Fibroblast of skin of scalp (primary cell): ENCODE results near the gene AMER2. TPM values are rescaled to one million over a fixed set of nuclear protein-coding genes. Genes with fewer than 3 reads are reported as not detected.

Source experiments
- DNase-seq: peaks from one replicate; pipeline ENCODE4 v3.0.0-alpha.2; 2013
- polyA plus RNA-seq, 2 experiments: library from polyadenylated mRNA; unstranded; fragments of 120-200 nt; gene quantifications; one replicate each; pipeline ENCODE4 v1.2.1, GENCODE V29; 2013; ENCODE audit not compliant: insufficient read length in 2 of 2

Gene AMER2, protein sequence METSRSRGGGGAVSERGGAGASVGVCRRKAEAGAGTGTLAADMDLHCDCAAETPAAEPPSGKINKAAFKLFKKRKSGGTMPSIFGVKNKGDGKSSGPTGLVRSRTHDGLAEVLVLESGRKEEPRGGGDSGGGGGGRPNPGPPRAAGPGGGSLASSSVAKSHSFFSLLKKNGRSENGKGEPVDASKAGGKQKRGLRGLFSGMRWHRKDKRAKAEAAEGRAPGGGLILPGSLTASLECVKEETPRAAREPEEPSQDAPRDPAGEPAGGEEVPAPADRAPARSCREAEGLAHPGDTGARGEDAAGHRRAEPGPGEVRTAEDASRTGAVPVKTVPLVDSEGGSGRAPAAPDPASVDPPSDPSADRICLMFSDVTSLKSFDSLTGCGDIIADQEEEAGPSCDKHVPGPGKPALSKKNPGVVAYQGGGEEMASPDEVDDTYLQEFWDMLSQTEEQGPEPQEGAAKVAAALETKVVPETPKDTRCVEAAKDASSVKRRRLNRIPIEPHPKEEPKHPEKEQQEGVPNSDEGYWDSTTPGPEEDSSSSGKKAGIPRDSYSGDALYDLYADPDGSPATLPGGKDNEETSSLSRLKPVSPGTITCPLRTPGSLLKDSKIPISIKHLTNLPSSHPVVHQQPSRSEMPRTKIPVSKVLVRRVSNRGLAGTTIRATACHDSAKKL
- not detected for polyA plus RNA-seq (2013, experiment 1 of 2; ENCODE audit: insufficient read length)
- polyA plus RNA-seq (2013, experiment 2 of 2; ENCODE audit: insufficient read length), result 0.10 TPM

GRCh38 chr13:25171517-25172302, at the start of gene AMER2:
AMER2 (minus strand) TSS chr13:25172288; CDS start chr13:25171619, 669 bp downstream.
- peak; percentile 3 for DNase-seq

GRCh38 chr13:25218019-25218418, 45.9 kb upstream of the AMER2 start:
- no peak for DNase-seq

- DNase-seq, result peak; percentile 26
Measured at GRCh38 chr13:25217023-25217885, 45.2 kb upstream of the AMER2 start.

DNA sequence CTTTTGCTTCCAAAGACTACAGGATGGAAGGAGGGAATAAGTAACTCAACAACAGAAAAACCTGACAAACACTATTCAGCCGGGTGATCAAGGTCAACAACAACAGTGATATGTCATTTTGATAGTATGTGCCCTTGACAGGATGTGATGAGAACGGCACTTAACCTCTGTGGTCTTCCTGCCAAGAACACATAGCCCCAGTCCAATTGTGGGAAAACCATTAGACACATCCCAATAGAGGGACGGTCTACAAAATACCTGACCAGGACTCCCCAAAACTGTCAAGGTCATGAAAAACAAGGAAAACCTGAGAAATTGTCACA, 43.1 kb upstream of the AMER2 start:
- DNase-seq, result no peak

GRCh38 chr13:25214491-25215252, 42.6 kb upstream of the AMER2 start:
- no peak for DNase-seq

DNA sequence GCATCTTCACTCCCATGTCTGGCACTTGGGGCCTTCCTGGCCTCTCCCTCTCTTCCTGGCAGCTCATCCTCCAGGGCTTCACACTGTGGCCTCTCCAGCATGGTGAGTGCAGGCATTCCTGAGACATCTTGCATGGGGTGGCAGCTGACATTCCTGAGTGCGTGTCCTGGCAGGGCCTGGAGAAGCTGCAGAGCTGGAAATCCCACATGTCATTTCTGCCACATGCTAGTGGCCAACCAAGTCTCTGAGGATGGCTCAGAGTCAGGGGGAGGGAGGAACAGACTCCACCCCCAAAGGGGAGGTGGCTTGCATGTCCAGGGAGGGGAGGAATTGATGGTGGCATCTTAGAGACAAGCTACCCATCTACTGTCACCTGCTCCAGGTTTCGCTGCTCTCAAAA, 41.6 kb upstream of the AMER2 start:
- peak; percentile 13 for DNase-seq

DNA sequence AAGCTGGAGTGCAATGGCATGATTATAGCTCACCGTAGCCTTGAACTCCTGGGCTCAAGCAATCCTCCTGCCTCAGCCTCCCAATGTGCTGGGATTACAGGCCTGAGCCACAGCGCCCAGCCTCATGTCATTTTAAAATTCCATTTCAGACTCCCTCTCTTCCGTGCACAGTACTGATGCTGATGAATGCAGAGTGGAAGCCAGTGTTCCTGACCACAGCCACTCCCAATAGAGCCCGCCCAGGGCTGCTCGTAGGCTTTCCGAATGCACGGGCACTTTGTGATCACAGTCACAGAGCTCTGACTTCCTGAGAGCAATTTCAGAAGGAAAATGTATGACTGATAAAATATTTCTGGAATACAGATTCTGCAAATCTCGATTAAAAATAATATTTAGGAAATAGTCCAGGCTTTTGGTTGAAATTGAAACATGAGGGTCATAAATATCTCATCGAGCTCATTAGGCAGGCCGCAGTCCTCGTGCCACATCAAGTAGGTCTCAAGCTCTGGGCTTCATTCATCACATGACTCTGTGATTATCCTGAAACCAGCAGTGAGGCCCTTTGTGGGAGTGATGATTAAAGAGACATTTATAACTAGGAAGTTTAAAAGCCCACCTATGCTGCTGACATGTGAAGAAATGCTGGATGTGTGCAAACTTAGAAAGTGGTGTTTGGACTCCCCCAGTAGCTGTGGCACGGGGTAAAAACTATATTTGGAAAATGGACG, 38.9 kb upstream of the AMER2 start:
- DNase-seq, result no peak

GRCh38 chr13:25207291-25207810, 35.3 kb upstream of the AMER2 start:
- DNase-seq, result no peak

DNA sequence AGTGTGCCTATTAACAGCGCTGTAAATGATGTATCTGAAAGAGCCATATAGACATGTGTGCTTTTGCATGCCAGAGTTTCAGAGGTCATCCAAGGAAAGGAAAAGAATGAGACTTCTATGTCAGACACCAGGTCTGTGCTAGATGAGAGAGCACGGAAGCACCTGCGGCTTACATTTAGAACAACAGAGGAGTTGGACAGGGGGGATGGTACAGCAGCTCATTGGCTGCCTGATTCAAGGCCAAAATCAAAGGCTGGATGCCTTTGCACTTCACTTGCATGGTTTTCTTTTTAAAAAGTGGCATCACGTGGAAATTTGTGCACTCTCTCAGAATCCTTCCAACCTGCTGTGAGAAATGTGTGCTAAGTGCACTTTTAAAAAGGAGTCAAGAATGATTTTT, 32.8 kb upstream of the AMER2 start:
- DNase-seq, result no peak

- DNase-seq, result no peak
Measured at GRCh38 chr13:25203127-25203740, 31.1 kb upstream of the AMER2 start.

GRCh38 chr13:25200783-25201182, 28.7 kb upstream of the AMER2 start:
- DNase-seq, result no peak

DNA sequence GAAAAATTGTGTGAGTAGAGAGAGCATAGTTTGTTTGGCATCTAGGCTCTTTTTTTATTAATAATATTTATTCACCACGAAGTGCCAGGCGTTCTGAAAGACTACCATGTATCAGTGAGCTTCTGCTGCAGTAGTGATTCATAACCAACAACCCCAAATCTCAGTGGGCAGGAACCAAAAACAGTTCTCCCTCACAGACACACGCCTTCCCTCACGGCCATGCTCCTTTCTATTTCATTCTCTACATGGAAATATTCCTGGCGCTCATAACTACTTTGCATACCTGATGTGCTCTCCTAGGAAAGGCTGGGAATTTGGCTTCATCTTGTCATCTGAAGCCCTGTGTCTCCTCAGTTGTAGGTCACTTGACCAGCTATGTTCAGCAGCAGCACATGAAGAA, 26.6 kb upstream of the AMER2 start:
- DNase-seq, result no peak

DNA sequence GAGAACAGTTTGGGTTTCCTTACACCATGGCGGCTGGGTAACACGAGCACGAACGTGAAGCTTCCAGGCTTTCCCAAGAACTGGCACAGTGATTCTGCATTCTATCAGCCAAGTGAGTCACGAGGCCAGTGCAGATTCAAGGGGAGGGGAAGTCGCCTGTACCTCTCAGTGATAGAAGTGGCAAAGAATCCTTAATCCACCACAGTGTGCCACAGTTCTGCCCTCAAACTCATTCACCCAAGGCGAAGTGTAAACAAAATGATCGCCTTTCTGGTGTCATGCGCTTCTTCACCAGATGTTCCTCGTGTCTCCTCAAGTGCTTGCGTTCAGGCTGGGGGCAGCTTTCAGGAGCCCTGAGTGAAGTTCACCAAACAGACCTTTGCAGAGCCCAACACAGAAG, 24.9 kb upstream of the AMER2 start:
- DNase-seq, result no peak

DNA sequence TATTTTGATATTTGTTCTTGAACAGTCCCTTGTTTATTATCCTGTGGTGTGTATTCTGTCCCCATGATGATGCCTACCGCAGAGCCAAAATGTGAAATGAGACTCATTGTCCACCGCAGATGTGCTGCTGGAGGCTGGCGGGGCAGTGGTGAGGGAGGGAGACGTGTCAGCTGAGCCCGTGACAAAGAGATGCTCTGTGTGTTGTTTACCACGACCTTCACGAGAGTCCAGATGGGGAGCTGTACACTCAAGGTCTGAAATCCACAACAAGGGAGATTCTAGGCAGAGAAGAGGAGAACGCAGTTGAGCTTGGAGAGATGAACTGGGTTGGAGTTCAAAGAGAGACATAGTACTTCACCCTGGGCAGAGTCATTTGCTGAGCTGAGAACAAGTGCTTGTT, 20.8 kb upstream of the AMER2 start:
- DNase-seq, result no peak

- DNase-seq, result no peak
Measured at GRCh38 chr13:25192489-25192888, 20.4 kb upstream of the AMER2 start.

DNA sequence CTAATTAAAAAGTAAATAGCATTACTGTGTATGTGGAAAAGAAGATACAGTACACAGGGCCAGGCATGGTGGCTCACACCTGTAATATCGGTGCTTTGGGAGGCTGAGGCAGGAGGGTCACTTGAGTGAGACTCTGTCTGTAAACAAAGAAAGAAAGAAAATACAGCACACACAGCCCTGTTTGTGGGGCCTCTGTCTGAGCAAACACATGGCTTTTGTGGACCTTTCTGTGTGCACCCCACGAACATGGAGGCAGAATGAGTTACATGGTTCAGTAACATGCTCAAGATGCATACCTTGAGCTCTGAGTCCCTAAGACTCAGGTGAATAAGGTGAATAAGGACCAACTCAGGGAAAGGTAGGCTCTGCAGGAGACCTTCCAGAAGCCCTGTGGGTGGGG, 20.0 kb upstream of the AMER2 start:
- DNase-seq, result no peak

- no peak for DNase-seq
Measured at GRCh38 chr13:25190771-25191170, 18.7 kb upstream of the AMER2 start.

GRCh38 chr13:25190256-25190655, 18.2 kb upstream of the AMER2 start:
- DNase-seq, result no peak

DNA sequence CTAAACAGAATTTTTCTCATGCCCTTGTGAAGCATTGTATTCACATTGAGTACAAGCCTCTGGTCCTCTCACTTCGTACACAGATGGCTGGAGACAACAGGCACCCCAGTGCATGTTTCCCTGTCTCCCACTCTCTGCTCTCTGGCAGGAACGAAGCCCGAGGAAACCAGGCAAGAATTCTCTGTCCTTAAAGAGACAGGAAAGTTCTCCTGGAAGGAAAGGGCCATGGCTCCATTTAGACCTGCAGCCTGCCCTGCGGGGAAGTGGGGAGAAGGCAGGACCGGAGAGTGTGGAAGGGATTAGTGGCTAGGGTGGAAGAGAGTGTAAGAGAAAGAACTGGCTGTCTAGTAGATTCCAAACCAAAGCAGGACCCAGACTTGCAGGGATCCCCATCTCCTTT, 15.5 kb upstream of the AMER2 start:
- no peak for DNase-seq

DNA sequence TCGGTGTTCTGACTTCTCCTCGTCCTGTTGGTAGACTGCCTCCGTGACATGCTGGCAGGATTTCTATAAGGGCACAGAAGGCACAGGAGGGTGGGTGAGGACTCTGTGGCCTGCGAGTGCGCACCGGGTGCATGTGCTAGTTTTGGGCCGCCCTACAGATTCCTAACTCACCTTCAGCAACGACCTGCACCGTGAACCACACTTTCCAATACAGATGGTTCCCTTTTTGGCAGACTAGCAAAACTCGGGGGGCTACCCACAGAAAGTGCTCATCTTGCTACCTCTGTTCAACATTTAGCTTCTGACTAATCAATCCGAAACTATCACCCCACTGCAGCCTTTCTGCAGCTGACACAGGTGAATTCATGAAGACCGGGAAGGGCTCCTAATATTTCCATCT, 14.1 kb upstream of the AMER2 start:
- no peak for DNase-seq
